GM18502 (cell line): ENCODE results near the gene KIFAP3.

Experiments
- ATAC-seq: cut with Tn5 transposase; IDR thresholded peaks from one replicate; pipeline ENCODE4 v1.9.1; 2021; ENCODE audit warnings: mild to moderate bottlenecking; ENCODE audit not compliant: unreplicated experiment, poor library complexity

Gene KIFAP3

GRCh38 chr1:169999331-169999741, 75.2 kb downstream of the KIFAP3 start:
- no peak for ATAC-seq

- ATAC-seq, result no peak
Observed at GRCh38 chr1:169995993-169996392, 78.5 kb downstream of the KIFAP3 start.

GRCh38 chr1:169989246-169989645, 85.2 kb downstream of the KIFAP3 start:
- ATAC-seq, result no peak

GRCh38 chr1:169985757-169986156, 88.7 kb downstream of the KIFAP3 start:
- ATAC-seq, result no peak

GRCh38 chr1:169974067-169974466, 100.4 kb downstream of the KIFAP3 start:
- ATAC-seq, result no peak

- no peak for ATAC-seq
Observed at GRCh38 chr1:169970114-169970513, 104.4 kb downstream of the KIFAP3 start.

- ATAC-seq, result no peak
Observed at GRCh38 chr1:169968174-169968573, 106.3 kb downstream of the KIFAP3 start.

GRCh38 chr1:169964206-169964605, 110.3 kb downstream of the KIFAP3 start:
- ATAC-seq, result no peak

- no peak for ATAC-seq
Observed at GRCh38 chr1:169959686-169960085, 114.8 kb downstream of the KIFAP3 start.

GRCh38 chr1:169958987-169959386, 115.5 kb downstream of the KIFAP3 start:
- no peak for ATAC-seq

GRCh38 chr1:169957884-169958283, 116.6 kb downstream of the KIFAP3 start:
- no peak for ATAC-seq

- no peak for ATAC-seq
Observed at GRCh38 chr1:169951108-169951507, 123.4 kb downstream of the KIFAP3 start.

- ATAC-seq, result no peak
Observed at GRCh38 chr1:169949139-169949538, 125.4 kb downstream of the KIFAP3 start.

GRCh38 chr1:169946206-169946605, 128.3 kb downstream of the KIFAP3 start:
- ATAC-seq, result no peak

GRCh38 chr1:169945181-169945580, 129.3 kb downstream of the KIFAP3 start:
- ATAC-seq, result no peak

GRCh38 chr1:169944621-169945020, 129.9 kb downstream of the KIFAP3 start:
- no peak for ATAC-seq

GRCh38 chr1:169943963-169944526, 130.4 kb downstream of the KIFAP3 start:
- no peak for ATAC-seq

GRCh38 chr1:169941982-169942830, 132.3 kb downstream of the KIFAP3 start:
- ATAC-seq, result no peak

GRCh38 chr1:169933984-169934725, 140.3 kb downstream of the KIFAP3 start:
- ATAC-seq, result no peak

GRCh38 chr1:169931795-169932231, 142.7 kb downstream of the KIFAP3 start:
- ATAC-seq, result no peak

GRCh38 chr1:169929210-169929526, 145.3 kb downstream of the KIFAP3 start:
- no peak for ATAC-seq
